Upper lobe of left lung (tissue), 6 donors: ENCODE data around the gene DOHH. TPM values are rescaled to one million over a fixed set of nuclear protein-coding genes. Genes with fewer than 3 reads are reported as not detected.

Experiments used
- ATAC-seq, 2 donors: fragments of 200-7000 bp; cut with Tn5 transposase; one replicate each; pipeline ENCODE4 v1.9.1; 2022; ENCODE audit warnings: mild to moderate bottlenecking in 2 of 2, moderate library complexity in 2 of 2; ENCODE audit not compliant: low FRiP score in 2 of 2
- DNase-seq, 2 donors: peaks; one replicate each; pipeline ENCODE4 v3.0.0-alpha.2; 2019 to 2020
- H3K27ac ChIP-seq, 4 donors: fragments of 200-600 bp; sonication (generic); one replicate each; pipeline ENCODE4 v1.5.1; 2016 to 2019
- H3K27me3 ChIP-seq, 4 donors: fragments of 200-600 bp; sonication (generic); one replicate each; pipeline ENCODE4 v1.5.1; 2017 to 2019
- H3K36me3 ChIP-seq, 4 donors: fragments of 200-600 bp; sonication (generic); one replicate each; pipeline ENCODE4 v1.5.1; 2016 to 2019
- H3K4me1 ChIP-seq, 4 donors: fragments of 200-600 bp; sonication (generic); one replicate each; pipeline ENCODE4 v1.5.1; 2018 to 2019
- H3K4me3 ChIP-seq, 4 donors: fragments of 200-600 bp; sonication (generic); one replicate each; pipeline ENCODE4 v1.5.1; 2017 to 2019; ENCODE audit warnings: mild to moderate bottlenecking in 2 of 4, moderate library complexity in 1 of 4
- H3K9me3 ChIP-seq, 4 donors: fragments of 200-600 bp; sonication (generic); one replicate each; pipeline ENCODE4 v1.5.1; 2018 to 2019
- CTCF ChIP-seq, 6 experiments: fragments of 450-650 bp in 4 of 6; fragments of 200-600 bp in 2 of 6; sonication (generic) in 2 of 6; IDR thresholded peaks; one replicate each; pipeline ENCODE4 v1.5.1; 2016 to 2019; ENCODE audit warnings: antibody characterized with exemption in 6 of 6
- EP300 ChIP-seq, 4 donors: sonication (generic); formaldehyde crosslinking; IDR thresholded peaks; one replicate each; pipeline ENCODE4 v1.5.1; 2017; ENCODE audit warnings: antibody characterized with exemption in 4 of 4, control low read depth in 2 of 4
- POLR2A ChIP-seq, 4 donors: fragments of 450-650 bp; IDR thresholded peaks; one replicate each; pipeline ENCODE4 v1.5.1; 2016 to 2017; ENCODE audit warnings: antibody characterized with exemption in 4 of 4, mild to moderate bottlenecking in 2 of 4
- POLR2AphosphoS5 ChIP-seq, 2 donors: sonication (generic); formaldehyde crosslinking; IDR thresholded peaks; one replicate each; pipeline ENCODE4 v1.5.1; 2017; ENCODE audit warnings: antibody characterized with exemption in 2 of 2
- WGBS, 2 donors: methylation state at CpG; one replicate each; pipeline ENCODE4 v1.1.5; 2017 to 2018; 5-methylcytosine and 5-hydroxymethylcytosine counted together
- total RNA-seq, 6 donors: library from RNA; depleted of rRNA in 4 of 6; stranded (reverse); fragments of >200 nt in 4 of 6; gene quantifications; one replicate each; pipeline versions ENCODE4 v1.1.0 to v1.2.1, GENCODE V29; 2016 to 2021
- donor health status: DM: no; HTN: no; CAD: no; lungs with moderate emphysema.
- donor health status: DM: no; HTN: yes; CAD: no; lungs with severe emphysema.

DOHH gene
- total RNA-seq, 6 donors from 2014 or later, result 13.3 to 26.8 (median 17.3) TPM

- Histone ChIP-seq H3K36me3 (no peaks in the 10 kb centered on the region), H3K27me3 (peaks cover 0 to 29% (median 10%) of the 10 kb centered on the region in 4 donors), H3K9me3 (no peaks in the 10 kb centered on the region), H3K4me1 (peaks cover 0 to 16% (median 0%) of the 10 kb centered on the region in 4 donors), H3K27ac (no peak overlapping the region), H3K4me3 (no peak overlapping the region)
- DNase-seq (peak in 1 of 2 donors; percentile 54), ATAC-seq (no peak)
- 59 to 64% methylated on average over 25 to 29 of the region's 38 CpGs for WGBS, 2 donors
- TF ChIP-seq CTCF (IDR thresholded peaks at IDR 0.05) (no peak), EP300 (IDR thresholded peaks at IDR 0.05) (no peak), POLR2AphosphoS5 (IDR thresholded peaks at IDR 0.05) (no peak), POLR2A (IDR thresholded peaks at IDR 0.05) (no peak)
Observed at GRCh38 chr19:3481241-3482090, 19.0 kb downstream of the DOHH start.

DNA sequence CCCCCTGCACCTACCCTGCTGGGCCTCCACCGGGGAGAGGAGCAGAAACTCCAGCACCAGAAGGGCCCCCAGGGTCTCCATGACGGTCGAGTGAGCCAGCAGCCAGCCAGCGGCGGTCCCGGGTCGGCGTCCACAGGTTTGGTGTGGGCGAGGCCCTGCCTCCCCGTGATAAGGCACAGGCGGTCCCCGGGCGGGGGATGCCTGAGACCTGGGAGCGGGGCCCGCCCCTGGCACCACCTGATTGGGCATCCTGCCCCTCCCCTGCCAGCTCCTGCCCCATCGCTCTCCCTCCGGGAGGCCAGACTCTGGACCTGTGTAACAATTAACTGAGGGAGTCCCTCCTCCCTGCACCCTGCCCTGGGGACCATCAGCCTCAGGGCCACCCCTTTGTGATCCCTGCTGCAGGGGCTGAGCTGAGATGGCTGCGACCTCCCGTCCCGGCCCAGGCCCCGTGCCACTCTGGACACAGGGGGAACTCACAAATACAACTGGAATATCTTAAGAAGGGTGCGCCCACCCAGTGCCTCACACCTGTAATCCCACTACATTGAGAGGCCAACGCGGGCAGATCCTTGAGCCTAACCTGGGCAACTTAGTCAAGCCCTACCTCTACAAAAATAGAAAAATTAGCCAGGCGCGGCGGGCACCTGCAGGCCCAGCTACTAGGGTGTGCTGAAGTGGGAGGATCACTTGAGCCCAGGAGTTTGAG, 19.9 kb downstream of the DOHH start, which contains the start of gene SMIM24:
Gene SMIM24, minus strand, starts transcription at position 143 of the 709 bp plus-strand sequence. Its CDS starts 62 bp downstream, at position 81.
- WGBS, 2 donors, result 36 to 91% methylated on average over 7 to 26 of the region's 27 CpGs
- no peak within 1 kb of the TSS for H3K4me3 ChIP-seq
- peaks cover 0 to 29% (median 10%) of the 10 kb centered on the region in 4 donors for H3K27me3 ChIP-seq
- no peaks in the 10 kb centered on the region for H3K36me3 ChIP-seq
- H3K27ac ChIP-seq, result no peak within 1 kb of the TSS
- no peak for TF ChIP-seq POLR2AphosphoS5 (IDR thresholded peaks at IDR 0.05)
- no peak for TF ChIP-seq CTCF (IDR thresholded peaks at IDR 0.05)
- TF ChIP-seq POLR2A (IDR thresholded peaks at IDR 0.05), result no peak
- TF ChIP-seq EP300 (IDR thresholded peaks at IDR 0.05), result no peak
- peaks cover 0 to 16% (median 0%) of the 10 kb centered on the region in 4 donors for H3K4me1 ChIP-seq
- ATAC-seq (no peak), DNase-seq (peak in 1 of 2 donors; percentile 76)
- H3K9me3 ChIP-seq, result no peaks in the 10 kb centered on the region

DNA sequence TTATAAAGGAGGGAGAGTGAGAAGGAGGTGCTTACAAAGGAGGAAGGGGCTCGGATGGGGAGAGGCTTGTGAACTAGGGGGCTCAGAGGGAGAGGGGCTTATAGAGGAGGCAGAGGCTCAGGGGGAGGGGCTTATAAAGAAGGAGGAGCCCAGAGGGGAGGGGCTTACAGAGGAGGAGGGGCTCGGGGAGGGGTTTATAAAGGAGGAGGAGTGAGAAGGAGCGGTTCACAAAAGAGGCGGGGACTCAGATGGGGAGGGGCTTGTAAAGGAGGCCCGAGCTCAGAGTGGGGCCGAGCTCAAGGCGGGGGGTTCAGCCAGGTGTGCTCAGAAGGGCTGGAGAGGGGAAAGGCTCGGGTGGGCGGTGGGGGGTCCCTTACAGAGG, 20.6 kb downstream of the DOHH start:
- no peak overlapping the region for H3K27ac ChIP-seq
- ATAC-seq (no peak), DNase-seq (no peak)
- no peaks in the 10 kb centered on the region for H3K9me3 ChIP-seq
- peaks cover 0 to 29% (median 10%) of the 10 kb centered on the region in 4 donors for H3K27me3 ChIP-seq
- no peaks in the 10 kb centered on the region for H3K36me3 ChIP-seq
- no peak overlapping the region for H3K4me3 ChIP-seq
- H3K4me1 ChIP-seq, result peaks cover 0 to 16% (median 0%) of the 10 kb centered on the region in 4 donors
- 23 to 58% methylated on average over 9 of the region's 9 CpGs for WGBS, 2 donors
- no peak for TF ChIP-seq EP300 (IDR thresholded peaks at IDR 0.05)
- no peak for TF ChIP-seq CTCF (IDR thresholded peaks at IDR 0.05)
- no peak for TF ChIP-seq POLR2AphosphoS5 (IDR thresholded peaks at IDR 0.05)
- no peak for TF ChIP-seq POLR2A (IDR thresholded peaks at IDR 0.05)

GRCh38 chr19:3479177-3479833, 21.2 kb downstream of the DOHH start:
- peaks cover 0 to 29% (median 10%) of the 10 kb centered on the region in 4 donors for H3K27me3 ChIP-seq
- DNase-seq, result no peak
- no peaks in the 10 kb centered on the region for H3K9me3 ChIP-seq
- 10 to 41% methylated on average over 6 to 7 of the region's 7 CpGs for WGBS, 2 donors
- H3K36me3 ChIP-seq, result no peaks in the 10 kb centered on the region
- peak overlapping the region in 1 of 4 donors; percentile 1 for H3K4me3 ChIP-seq
- no peak overlapping the region for H3K27ac ChIP-seq
- H3K4me1 ChIP-seq, result peaks cover 0 to 16% (median 0%) of the 10 kb centered on the region in 4 donors
- no peak for TF ChIP-seq POLR2A (IDR thresholded peaks at IDR 0.05)
- no peak for TF ChIP-seq EP300 (IDR thresholded peaks at IDR 0.05)
- no peak for TF ChIP-seq POLR2AphosphoS5 (IDR thresholded peaks at IDR 0.05)
- TF ChIP-seq CTCF (IDR thresholded peaks at IDR 0.05), result no peak
- peak in 1 of 2 donors; percentile 20 for ATAC-seq
